Activated T-helper 17 cell treated with anti-CD3 and anti-CD28 coated beads, Interleukin-2, amount 50 U/mL, for 72 hours (primary cell): ENCODE data around the gene XRN1. TPM values are rescaled to one million over a fixed set of nuclear protein-coding genes. Genes with fewer than 3 reads are reported as not detected.

ENCODE experiments used
- total RNA-seq, 2 donors: library from RNA; stranded (reverse); gene quantifications; one replicate each; pipeline ENCODE4 v1.2.3, GENCODE V29; 2022

XRN1 gene
- total RNA-seq, 2 donors from 2014 or later: 51.4 to 94.3 TPM

Other genes starting within 250 kb of the XRN1 start
- gene GK5, start 222.5 kb downstream of the XRN1 start, total RNA-seq: 10 to 100 TPM in 1 of 2 donors, 1 to 10 TPM in 1; 8.4 to 12.1 TPM
- gene ATR, start 130.7 kb upstream of the XRN1 start, total RNA-seq: 10 to 100 TPM; 22.6 to 42.6 TPM
- gene PLS1, start 148.4 kb upstream of the XRN1 start, total RNA-seq: 1 to 10 TPM; 1.5 to 5.4 TPM